T-helper 1 cell treated with Interleukin-12 subunit alpha and Interleukin-12 subunit beta and Interleukin-4 antibody, amounts not matched to agents 30 ng/mL and 1 ng/mL, for 36 hours (primary cell): ENCODE data around the gene HAPLN2. TPM values are rescaled to one million over a fixed set of nuclear protein-coding genes. Genes with fewer than 3 reads are reported as not detected.

ENCODE experiments used
- total RNA-seq: library from RNA; stranded (reverse); gene quantifications from 2 replicates; pipeline ENCODE4 v1.2.3, GENCODE V29; 2022

HAPLN2 gene
- total RNA-seq, 1 donor from 2014 or later = not detected

Other genes with a start within 250 kb of the HAPLN2 start
- gene MEF2D, start 118.6 kb upstream of the HAPLN2 start, total RNA-seq = 52.6 and 53.7 TPM in 2 replicates
- 9.6 and 11.6 TPM in 2 replicates for gene IQGAP3, start 46.9 kb upstream of the HAPLN2 start, total RNA-seq
- gene TTC24, start 39.7 kb upstream of the HAPLN2 start, total RNA-seq = 2.8 and 3.1 TPM in 2 replicates
- 58.2 and 61.7 TPM in 2 replicates for gene NAXE, start 27.6 kb upstream of the HAPLN2 start, total RNA-seq
- 45.4 and 46.6 TPM in 2 replicates for gene GPATCH4, start 17.9 kb upstream of the HAPLN2 start, total RNA-seq
- gene BCAN, start 22.7 kb downstream of the HAPLN2 start, total RNA-seq = not detected in 2 replicates
- 0.07 and 0.12 TPM in 2 replicates for gene NES, start 58.0 kb downstream of the HAPLN2 start, total RNA-seq
- gene CRABP2, start 86.2 kb downstream of the HAPLN2 start, total RNA-seq = 1.7 and 1.8 TPM in 2 replicates
- gene METTL25B, start 109.1 kb downstream of the HAPLN2 start, total RNA-seq = 30.6 and 35.8 TPM in 2 replicates
- 55.7 and 59.7 TPM in 2 replicates for gene ISG20L2, start 109.4 kb downstream of the HAPLN2 start, total RNA-seq
- gene MRPL24, start 121.7 kb downstream of the HAPLN2 start, total RNA-seq = 61.0 and 67.4 TPM in 2 replicates
- gene HDGF, start 132.3 kb downstream of the HAPLN2 start, total RNA-seq = 248 and 260 TPM in 2 replicates
- 90.1 and 91.3 TPM in 2 replicates for gene PRCC, start 148.1 kb downstream of the HAPLN2 start, total RNA-seq
- 234 and 243 TPM in 2 replicates for gene SH2D2A, start 197.4 kb downstream of the HAPLN2 start, total RNA-seq
- 0.63 and 0.81 TPM in 2 replicates for gene INSRR, start 239.7 kb downstream of the HAPLN2 start, total RNA-seq
- 13.5 and 13.8 TPM in 2 replicates for gene NTRK1, start 241.4 kb downstream of the HAPLN2 start, total RNA-seq